OCI-LY1 (cell line): Measurements from ENCODE around the gene CAMK2D.

ENCODE experiments used
- EZH2 ChIP-seq: fragments of 200-600 bp; sonication (generic), shearing (Covaris generic); IDR thresholded peaks from 2 replicates; pipeline ENCODE4 v1.8.0; 2017; ENCODE audit warnings: borderline replicate concordance, mixed run types, mild to moderate bottlenecking, antibody characterized with exemption, low read length, moderate library complexity, mixed read lengths
- TF ChIP-seq, protein P1 (sequence below): fragments of 200-600 bp; sonication (generic), shearing (Covaris generic); IDR thresholded peaks from 2 replicates; pipeline ENCODE4 v1.5.1; 2017; ENCODE audit warnings: mild to moderate bottlenecking, antibody characterized with exemption, low read length, moderate library complexity, mixed read lengths

DNA sequence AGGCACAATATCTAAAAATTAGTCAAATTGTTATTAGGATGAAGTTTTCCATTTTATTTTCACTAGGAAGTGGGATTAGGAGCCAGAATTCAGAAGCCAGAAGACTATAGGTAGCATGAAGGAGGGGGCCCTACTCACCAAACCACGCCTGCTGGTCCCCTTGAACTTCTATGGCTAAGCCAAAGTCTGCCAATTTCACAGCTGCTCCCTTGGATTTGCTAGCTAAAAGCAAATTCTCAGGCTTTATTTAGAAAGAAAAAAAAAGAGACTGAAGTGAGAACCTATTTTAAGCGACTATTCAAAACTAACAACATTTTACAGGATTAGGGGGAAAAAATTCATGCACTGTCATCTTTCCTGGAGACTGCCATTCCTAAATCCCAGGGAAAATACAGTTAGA, 224.3 kb downstream of the CAMK2D start:
- TF ChIP-seq, protein P1, sequence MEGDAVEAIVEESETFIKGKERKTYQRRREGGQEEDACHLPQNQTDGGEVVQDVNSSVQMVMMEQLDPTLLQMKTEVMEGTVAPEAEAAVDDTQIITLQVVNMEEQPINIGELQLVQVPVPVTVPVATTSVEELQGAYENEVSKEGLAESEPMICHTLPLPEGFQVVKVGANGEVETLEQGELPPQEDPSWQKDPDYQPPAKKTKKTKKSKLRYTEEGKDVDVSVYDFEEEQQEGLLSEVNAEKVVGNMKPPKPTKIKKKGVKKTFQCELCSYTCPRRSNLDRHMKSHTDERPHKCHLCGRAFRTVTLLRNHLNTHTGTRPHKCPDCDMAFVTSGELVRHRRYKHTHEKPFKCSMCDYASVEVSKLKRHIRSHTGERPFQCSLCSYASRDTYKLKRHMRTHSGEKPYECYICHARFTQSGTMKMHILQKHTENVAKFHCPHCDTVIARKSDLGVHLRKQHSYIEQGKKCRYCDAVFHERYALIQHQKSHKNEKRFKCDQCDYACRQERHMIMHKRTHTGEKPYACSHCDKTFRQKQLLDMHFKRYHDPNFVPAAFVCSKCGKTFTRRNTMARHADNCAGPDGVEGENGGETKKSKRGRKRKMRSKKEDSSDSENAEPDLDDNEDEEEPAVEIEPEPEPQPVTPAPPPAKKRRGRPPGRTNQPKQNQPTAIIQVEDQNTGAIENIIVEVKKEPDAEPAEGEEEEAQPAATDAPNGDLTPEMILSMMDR = no peak
- TF ChIP-seq EZH2 = no peak
